ENCODE measurements around the gene CDH6. TPM values are rescaled to one million over a fixed set of nuclear protein-coding genes. Genes with fewer than 3 reads are reported as not detected.

CDH6 gene
- total and polyA plus RNA-seq, 7 donors, result under 0.01 to 6.9 (median 1.6) TPM; not detected in 1

DNA sequence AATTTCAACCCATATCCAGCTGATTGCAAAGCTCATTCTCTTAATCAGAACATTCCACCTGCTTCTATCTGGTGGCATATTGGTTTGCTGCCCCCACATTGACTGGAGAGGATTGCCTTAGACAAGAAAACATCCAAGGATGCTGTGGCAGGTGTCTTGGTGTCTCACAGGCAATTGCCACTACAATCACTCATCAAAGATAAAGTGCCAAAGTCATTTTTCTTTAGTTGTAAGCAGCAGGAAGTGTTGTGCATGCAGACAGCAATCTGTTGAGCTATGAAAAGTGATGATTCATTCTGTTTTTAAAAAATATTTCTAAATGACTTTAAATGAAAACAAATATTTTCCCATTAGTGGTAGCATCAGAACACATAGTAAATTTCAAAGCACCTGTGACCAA, 53.9 kb downstream of the CDH6 start:
- H3K27ac ChIP-seq, result no peak overlapping the region
- no peaks in the 10 kb centered on the region for H3K36me3 ChIP-seq
- H3K4me3 ChIP-seq, result no peak overlapping the region
- TF ChIP-seq, protein P1, sequence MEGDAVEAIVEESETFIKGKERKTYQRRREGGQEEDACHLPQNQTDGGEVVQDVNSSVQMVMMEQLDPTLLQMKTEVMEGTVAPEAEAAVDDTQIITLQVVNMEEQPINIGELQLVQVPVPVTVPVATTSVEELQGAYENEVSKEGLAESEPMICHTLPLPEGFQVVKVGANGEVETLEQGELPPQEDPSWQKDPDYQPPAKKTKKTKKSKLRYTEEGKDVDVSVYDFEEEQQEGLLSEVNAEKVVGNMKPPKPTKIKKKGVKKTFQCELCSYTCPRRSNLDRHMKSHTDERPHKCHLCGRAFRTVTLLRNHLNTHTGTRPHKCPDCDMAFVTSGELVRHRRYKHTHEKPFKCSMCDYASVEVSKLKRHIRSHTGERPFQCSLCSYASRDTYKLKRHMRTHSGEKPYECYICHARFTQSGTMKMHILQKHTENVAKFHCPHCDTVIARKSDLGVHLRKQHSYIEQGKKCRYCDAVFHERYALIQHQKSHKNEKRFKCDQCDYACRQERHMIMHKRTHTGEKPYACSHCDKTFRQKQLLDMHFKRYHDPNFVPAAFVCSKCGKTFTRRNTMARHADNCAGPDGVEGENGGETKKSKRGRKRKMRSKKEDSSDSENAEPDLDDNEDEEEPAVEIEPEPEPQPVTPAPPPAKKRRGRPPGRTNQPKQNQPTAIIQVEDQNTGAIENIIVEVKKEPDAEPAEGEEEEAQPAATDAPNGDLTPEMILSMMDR (IDR thresholded peaks at IDR 0.05), result no peak
- no peak for TF ChIP-seq POLR2AphosphoS5 (IDR thresholded peaks at IDR 0.05)
- TF ChIP-seq POLR2A (IDR thresholded peaks at IDR 0.05), result no peak
- TF ChIP-seq EP300 (IDR thresholded peaks at IDR 0.05), result no peak
- H3K4me1 ChIP-seq, result no peaks in the 10 kb centered on the region
- H3K9me3 ChIP-seq, result no peaks in the 10 kb centered on the region
- no peak for DNase-seq
- no peaks in the 10 kb centered on the region for H3K27me3 ChIP-seq
- intact Hi-C loops (cut with DNase I), result no loop called here

DNA sequence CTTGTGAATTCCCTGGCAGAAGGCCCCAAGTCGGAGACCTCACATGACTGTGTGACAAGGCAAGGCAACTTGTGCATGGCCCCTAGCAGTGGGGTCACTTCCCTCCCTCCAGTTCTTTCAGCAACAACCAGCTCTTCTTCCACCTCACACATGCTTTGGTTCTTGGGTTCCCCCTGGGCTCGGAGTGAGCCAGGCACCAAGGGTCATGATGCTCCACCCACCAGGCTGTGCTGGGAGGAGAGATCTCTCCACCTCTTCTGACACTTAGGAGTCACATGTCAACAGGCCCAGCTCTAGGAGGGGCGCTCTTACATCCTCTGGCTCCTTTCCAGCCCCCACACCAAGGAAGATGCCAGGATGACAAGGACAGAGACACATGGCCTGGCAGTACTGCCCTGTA, 56.7 kb downstream of the CDH6 start:
- 82 to 83% methylated on average over 3 of the region's 3 CpGs for WGBS, 2 donors
- TF ChIP-seq POLR2A (IDR thresholded peaks at IDR 0.05), result no peak
- no peak for TF ChIP-seq EP300 (IDR thresholded peaks at IDR 0.05)
- Histone ChIP-seq H3K9me3 (peaks cover 0 to 2% (median 0%) of the 10 kb centered on the region in 4 donors), H3K4me3 (no peak overlapping the region), H3K36me3 (no peaks in the 10 kb centered on the region), H3K27me3 (no peaks in the 10 kb centered on the region), H3K27ac (no peak overlapping the region), H3K4me1 (no peaks in the 10 kb centered on the region)
- intact Hi-C loops (cut with DNase I), result no loop called here
- no peak for DNase-seq

DNA sequence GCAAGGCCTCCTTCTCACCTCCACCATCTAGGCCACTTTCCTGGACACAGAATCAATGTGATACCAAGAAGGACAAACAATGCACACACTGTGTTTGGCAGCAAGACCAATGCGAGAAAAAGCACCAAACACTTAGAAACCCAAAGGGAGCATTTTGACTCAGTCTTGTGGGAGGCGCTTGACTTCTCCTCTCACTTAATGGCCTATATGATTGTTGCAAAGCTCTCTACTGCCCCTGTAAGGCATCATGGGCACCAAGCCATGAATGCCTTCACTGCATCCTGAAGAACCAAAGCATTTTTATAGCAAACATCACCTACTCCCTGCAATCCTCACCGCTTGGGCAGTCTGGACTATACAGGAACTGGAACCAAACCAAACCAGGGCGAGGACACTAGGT, 57.5 kb downstream of the CDH6 start:
- WGBS, 2 donors, result 78 to 90% methylated on average over 4 of the region's 4 CpGs
- Histone ChIP-seq H3K36me3 (no peaks in the 10 kb centered on the region), H3K27ac (no peak overlapping the region), H3K27me3 (no peaks in the 10 kb centered on the region), H3K4me1 (no peaks in the 10 kb centered on the region), H3K4me3 (no peak overlapping the region), H3K9me3 (peaks cover 0 to 2% (median 0%) of the 10 kb centered on the region in 4 donors)
- intact Hi-C loops (cut with DNase I), result no loop called here
- no peak for DNase-seq
- TF ChIP-seq POLR2A (IDR thresholded peaks at IDR 0.05) (no peak), POLR2AphosphoS5 (IDR thresholded peaks at IDR 0.05) (no peak), EP300 (IDR thresholded peaks at IDR 0.05) (no peak)
- TF ChIP-seq, protein P1 (IDR thresholded peaks at IDR 0.05), result no peak

DNA sequence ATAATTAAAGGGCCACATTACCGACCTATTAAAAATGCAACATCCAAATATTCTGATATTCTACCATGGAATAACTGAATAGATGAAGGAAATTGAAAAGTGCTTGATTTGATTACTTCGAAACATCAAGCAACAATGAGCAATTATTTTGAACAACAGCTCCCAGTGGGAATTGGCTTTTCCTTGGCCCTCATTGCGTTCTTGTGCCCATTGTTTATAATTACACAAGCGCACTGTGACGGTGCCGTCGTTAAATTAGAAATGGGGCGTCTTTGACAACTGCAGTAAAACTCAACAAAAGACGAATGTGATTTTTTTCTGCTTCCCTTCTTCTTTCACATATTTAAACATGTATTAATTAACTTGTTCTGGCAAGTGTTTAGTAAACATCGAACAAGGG, 61.6 kb downstream of the CDH6 start:
- no peaks in the 10 kb centered on the region for H3K36me3 ChIP-seq
- H3K4me3 ChIP-seq, result no peak overlapping the region
- no peaks in the 10 kb centered on the region for H3K4me1 ChIP-seq
- H3K9me3 ChIP-seq, result peaks cover 0 to 2% (median 0%) of the 10 kb centered on the region in 4 donors
- no peak overlapping the region for H3K27ac ChIP-seq
- TF ChIP-seq POLR2A (IDR thresholded peaks at IDR 0.05), result no peak
- no peak for TF ChIP-seq EP300 (IDR thresholded peaks at IDR 0.05)
- TF ChIP-seq, protein P1 (IDR thresholded peaks at IDR 0.05), result no peak
- no peak for TF ChIP-seq POLR2AphosphoS5 (IDR thresholded peaks at IDR 0.05)
- WGBS, 2 donors, result 71 to 74% methylated on average over 10 of the region's 10 CpGs
- DNase-seq, result no peak
- intact Hi-C loops (cut with DNase I), result no loop called here
- H3K27me3 ChIP-seq, result no peaks in the 10 kb centered on the region

DNA sequence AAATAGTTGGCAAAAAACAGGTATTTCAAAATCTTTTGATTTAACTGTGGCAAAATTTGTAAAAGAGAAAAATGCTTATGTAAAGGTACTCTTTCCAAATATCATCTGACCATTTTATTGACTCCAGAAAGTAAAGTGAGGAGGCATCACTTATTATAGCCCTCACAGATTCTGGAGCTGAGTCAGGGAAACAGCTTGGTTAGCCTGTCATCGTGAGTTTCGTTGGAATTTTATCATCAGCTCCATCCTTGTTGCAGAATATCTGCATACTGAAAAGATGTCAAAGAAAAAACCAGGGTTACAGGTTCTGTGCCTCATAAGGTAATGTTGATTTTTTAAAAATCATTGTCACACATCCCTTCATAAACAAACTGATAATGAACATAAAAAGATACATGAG, 74.8 kb downstream of the CDH6 start:
- intact Hi-C loops (cut with DNase I), result no loop called here

More for the DNA sequence above, 74.8 kb downstream of the CDH6 start:
- Histone ChIP-seq H3K36me3 (no peaks in the 10 kb centered on the region), H3K27ac (no peak overlapping the region), H3K4me1 (no peaks in the 10 kb centered on the region), H3K9me3 (no peaks in the 10 kb centered on the region), H3K4me3 (no peak overlapping the region), H3K27me3 (no peaks in the 10 kb centered on the region)
- 36 to 70% methylated on average over 2 of the region's 2 CpGs for WGBS, 2 donors
- TF ChIP-seq, protein P1 (IDR thresholded peaks at IDR 0.05), result no peak
- TF ChIP-seq POLR2AphosphoS5 (IDR thresholded peaks at IDR 0.05) (no peak), POLR2A (IDR thresholded peaks at IDR 0.05) (no peak)
- no peak for DNase-seq
